Activated naive CD4-positive, alpha-beta T cell treated with anti-CD3 and anti-CD28 coated beads, Interleukin-2, amount 50 U/mL, for 72 hours (primary cell): ENCODE results near the gene NAT9. TPM values are rescaled to one million over a fixed set of nuclear protein-coding genes. Genes with fewer than 3 reads are reported as not detected.
A peak's percentile ranks its signal among the peaks of the same experiment; 100 is the strongest.

Experiments
- ATAC-seq, 2 donors: fragments of 150-1000 bp; cut with Tn5 transposase; 2 replicates each; pipeline ENCODE4 v1.10.0; 2021; ENCODE audit warnings: mild to moderate bottlenecking in 2 of 2, moderate library complexity in 2 of 2
- DNase-seq, 2 donors: peaks; one replicate each; pipeline ENCODE4 v3.0.0; 2021 to 2022; ENCODE audit warnings: low spot score in 2 of 2
- H3K27ac Mint-ChIP-seq, 2 donors: one replicate each; pipeline ENCODE4 v1.8.0; 2022; ENCODE audit warnings: mild to moderate bottlenecking in 2 of 2, mixed read lengths in 2 of 2
- H3K36me3 Mint-ChIP-seq, 2 donors: one replicate each; pipeline ENCODE4 v1.8.0; 2022; ENCODE audit warnings: mixed read lengths in 2 of 2
- H3K9me3 Mint-ChIP-seq, 2 donors: one replicate each; pipeline ENCODE4 v1.8.0; 2022; ENCODE audit warnings: mixed read lengths in 2 of 2
- total RNA-seq, 2 donors: library from RNA; stranded (reverse); gene quantifications; one replicate each; pipeline ENCODE4 v1.2.3, GENCODE V29; 2022

The NAT9 gene
- total RNA-seq, 2 donors from 2014 or later: 38.2 to 57.2 TPM

DNA sequence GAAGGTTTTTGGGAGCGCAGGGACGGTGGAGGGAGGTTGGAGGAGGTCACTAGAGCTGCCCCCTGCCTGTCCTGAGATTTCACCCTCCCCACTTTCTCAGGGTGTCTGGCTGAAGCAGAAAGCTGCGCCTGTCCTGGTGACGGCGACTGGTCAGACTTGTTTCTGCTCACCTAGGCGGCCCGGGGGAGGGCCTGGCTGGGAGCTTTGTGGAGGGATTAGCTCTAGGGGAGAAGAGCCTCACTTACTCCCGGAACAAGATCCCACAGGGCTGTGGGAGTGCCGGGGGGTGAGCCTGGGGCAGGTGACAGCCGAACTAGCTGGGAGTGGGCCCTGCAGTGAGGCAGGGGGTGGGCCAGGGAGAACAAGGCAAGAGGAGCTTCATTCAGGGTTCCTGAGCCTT lies 16.2 kb downstream of the NAT9 start:
- DNase-seq (no peak), ATAC-seq (no peak)
- H3K27ac Mint-ChIP-seq: peak overlapping the region; percentile 85 to 91
- no peaks in the 10 kb centered on the region for H3K36me3 Mint-ChIP-seq
- H3K9me3 Mint-ChIP-seq: no peaks in the 10 kb centered on the region

DNA sequence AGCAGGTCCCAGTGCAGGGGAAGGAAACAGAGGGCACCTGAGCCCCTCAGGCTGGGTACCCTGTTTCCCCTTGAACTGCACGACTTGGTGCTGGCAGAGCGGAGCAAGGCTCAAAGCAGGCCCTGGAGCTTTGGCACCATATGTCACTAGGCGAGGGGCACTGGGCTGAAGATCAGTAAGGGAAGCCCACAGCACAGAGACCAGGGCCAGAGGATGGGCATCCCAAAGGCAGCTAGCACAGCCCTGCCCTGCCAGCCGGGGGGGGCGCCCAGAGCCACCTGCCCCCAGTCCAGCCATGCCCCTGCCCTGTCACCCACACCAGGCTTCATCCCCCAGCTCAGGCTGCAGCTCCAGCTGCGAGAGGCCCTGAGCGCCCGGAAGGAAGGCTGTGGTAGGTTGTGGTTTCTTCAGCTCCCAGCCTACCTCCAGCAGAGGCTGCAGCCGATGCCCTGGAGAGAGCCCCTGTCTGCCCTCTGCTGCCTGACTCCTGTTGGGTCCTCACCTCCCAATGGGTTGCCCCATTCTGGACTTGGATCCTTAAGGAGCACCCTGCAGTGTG lies 16.8 kb downstream of the NAT9 start:
- H3K27ac Mint-ChIP-seq: peak overlapping the region; percentile 85 to 91
- H3K36me3 Mint-ChIP-seq: no peaks in the 10 kb centered on the region
- DNase-seq (peak in 1 of 2 donors; percentile 64), ATAC-seq (peak; percentile 82 to 83)
- H3K9me3 Mint-ChIP-seq: no peaks in the 10 kb centered on the region

DNA sequence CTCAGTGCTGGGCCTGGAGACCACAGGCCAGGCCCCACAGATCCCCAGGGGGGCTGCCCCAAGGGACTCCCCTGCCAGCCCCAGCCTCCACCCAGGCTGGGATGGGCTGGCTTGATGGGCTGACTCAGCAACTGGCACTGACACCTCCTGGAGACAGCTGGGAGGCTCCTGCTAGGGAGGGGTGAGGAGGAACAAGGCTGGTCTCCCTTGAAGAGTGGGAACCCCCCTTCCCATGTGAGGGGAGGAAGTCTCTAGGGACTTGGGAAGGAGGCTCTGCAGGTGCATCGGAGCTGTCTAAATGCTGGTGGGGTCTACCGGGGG lies 17.3 kb downstream of the NAT9 start:
- no peaks in the 10 kb centered on the region for H3K9me3 Mint-ChIP-seq

DNA sequence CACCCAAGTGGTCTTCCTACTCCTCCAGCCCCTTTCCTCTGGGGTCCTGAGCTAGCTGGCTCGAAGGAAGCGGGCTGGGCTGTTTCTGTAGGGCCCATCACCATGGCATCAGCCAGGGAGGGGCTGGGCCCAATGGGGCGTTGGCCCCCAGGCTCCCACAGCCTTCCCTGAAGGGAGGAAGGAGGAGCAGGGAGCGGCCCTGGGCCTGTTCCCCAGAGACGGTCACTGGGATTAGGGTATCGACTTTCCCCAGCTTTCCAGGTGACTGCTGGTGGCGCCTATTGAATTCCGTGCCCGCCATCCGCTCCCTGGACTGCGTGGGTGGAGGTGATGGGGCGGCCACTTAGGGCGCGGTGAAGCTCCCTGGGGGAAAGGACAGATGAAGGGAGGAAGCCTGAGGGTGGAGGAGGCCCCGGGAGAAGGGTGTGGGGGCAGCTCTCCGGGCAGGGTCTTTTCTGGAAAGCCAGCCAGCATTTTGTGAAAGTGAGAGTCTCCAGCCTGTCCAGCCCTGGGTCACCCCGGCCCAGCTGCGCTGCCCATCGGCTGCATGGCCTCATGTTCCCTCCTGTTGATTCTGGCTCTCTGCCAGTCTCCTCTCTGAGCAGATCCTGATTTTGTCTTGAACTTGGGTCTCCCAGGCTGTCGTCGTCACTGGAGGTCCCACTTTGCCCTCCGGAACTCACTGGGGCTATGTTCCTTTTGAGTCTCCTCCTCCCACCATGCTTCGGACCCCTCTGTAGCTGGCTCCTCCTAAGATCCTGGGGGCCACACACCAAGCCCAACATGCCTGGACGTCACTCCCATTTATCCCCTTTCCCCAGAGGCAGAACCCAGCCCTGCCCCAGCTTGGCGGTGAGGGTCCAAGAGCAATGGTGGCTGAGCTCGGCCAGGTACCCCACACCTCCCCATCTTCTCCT lies 18.0 kb downstream of the NAT9 start:
- Mint-ChIP-seq H3K27ac (peak overlapping the region; percentile 69 to 85), H3K9me3 (no peaks in the 10 kb centered on the region), H3K36me3 (peaks cover under 1% of the 10 kb centered on the region in 2 donors)
- ATAC-seq: no peak
- DNase-seq: no peak

More for the DNA sequence above, 17.3 kb downstream of the NAT9 start:
- no peaks in the 10 kb centered on the region for H3K36me3 Mint-ChIP-seq
- H3K27ac Mint-ChIP-seq: peak overlapping the region; percentile 69 to 85
- no peak for DNase-seq
- ATAC-seq: peak; percentile 49 to 64

- no peak for ATAC-seq
- no peak for DNase-seq
- H3K9me3 Mint-ChIP-seq: no peaks in the 10 kb centered on the region
- peaks cover 7% of the 10 kb centered on the region in 2 donors for H3K36me3 Mint-ChIP-seq
- H3K27ac Mint-ChIP-seq: peak overlapping the region; percentile 19 to 85
Measured at GRCh38 chr17:74757502-74757901, 18.6 kb downstream of the NAT9 start.

GRCh38 chr17:74756891-74757290 lies 19.3 kb downstream of the NAT9 start:
- no peaks in the 10 kb centered on the region for H3K9me3 Mint-ChIP-seq
- peaks cover 9 to 10% of the 10 kb centered on the region in 2 donors for H3K36me3 Mint-ChIP-seq
- DNase-seq: no peak
- no peak for ATAC-seq
- peak overlapping the region; percentile 65 to 85 for H3K27ac Mint-ChIP-seq

GRCh38 chr17:74755533-74755932 lies 20.6 kb downstream of the NAT9 start:
- Mint-ChIP-seq H3K9me3 (no peaks in the 10 kb centered on the region), H3K27ac (peak overlapping the region in 1 of 2 donors; percentile 14), H3K36me3 (peaks cover 17 to 19% of the 10 kb centered on the region in 2 donors)
- ATAC-seq: no peak
- DNase-seq: no peak

DNA sequence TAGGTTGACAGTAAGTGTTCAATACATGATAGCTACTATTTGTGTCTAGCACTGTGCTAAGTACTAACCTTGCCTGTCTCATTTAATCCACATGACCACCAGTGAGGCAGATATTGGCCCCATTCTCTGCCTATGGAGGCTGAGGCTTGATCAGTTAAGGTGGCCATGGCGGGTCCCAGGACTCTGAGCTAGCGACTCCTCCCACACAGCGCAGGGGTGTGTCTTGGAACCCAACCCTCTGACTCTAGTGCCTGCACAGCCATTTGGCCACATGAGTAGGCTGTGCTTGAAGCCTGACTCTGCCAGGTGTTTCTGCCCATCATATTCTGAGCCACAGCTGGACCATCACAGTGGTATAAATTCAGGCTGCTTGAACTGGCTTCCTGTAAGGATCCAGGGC lies 21.3 kb downstream of the NAT9 start:
- no peak overlapping the region for H3K27ac Mint-ChIP-seq
- peaks cover 23 to 26% of the 10 kb centered on the region in 2 donors for H3K36me3 Mint-ChIP-seq
- DNase-seq: no peak
- no peaks in the 10 kb centered on the region for H3K9me3 Mint-ChIP-seq
- ATAC-seq: no peak

DNA sequence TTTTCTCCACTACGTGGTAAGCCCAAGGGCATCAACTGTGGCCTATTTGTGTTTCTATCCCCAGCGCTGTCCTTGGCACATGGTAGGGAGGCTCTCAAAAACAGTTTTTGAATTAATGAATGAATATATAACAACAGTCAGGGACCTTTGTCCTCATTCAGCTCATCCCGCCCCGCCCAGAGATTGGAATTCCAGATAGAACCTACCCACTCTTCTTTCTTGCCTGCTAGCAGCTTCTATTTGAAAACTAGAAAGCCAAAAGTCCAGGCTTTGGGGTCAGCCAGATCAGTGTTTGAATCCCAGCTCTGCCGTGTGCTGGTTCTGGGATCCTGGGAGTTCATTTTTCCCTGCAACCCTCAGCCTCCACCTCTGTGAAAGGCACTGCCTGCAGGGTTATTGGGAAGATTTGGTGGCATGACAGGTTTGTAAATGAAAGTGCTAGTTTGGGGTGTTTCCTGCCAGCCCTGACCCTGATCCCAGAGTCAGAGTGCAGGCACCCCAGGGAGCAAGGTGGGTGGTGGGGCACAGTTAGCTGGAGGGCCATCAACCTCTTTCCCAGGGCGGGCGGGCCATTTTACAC lies 23.2 kb downstream of the NAT9 start:
- Mint-ChIP-seq H3K9me3 (no peaks in the 10 kb centered on the region), H3K27ac (peak overlapping the region; percentile 83 to 89), H3K36me3 (peaks cover 29 to 32% of the 10 kb centered on the region in 2 donors)
- ATAC-seq: no peak
- DNase-seq: no peak

GRCh38 chr17:74752415-74752814 lies 23.7 kb downstream of the NAT9 start:
- no peaks in the 10 kb centered on the region for H3K9me3 Mint-ChIP-seq

GRCh38 chr17:74750327-74751069 lies 25.6 kb downstream of the NAT9 start:
- Mint-ChIP-seq H3K9me3 (no peaks in the 10 kb centered on the region), H3K36me3 (peaks cover 29 to 32% of the 10 kb centered on the region in 2 donors), H3K27ac (peak overlapping the region; percentile 83 to 99)
- no peak for ATAC-seq
- no peak for DNase-seq

More at GRCh38 chr17:74752415-74752814, 23.7 kb downstream of the NAT9 start:
- H3K27ac Mint-ChIP-seq: peak overlapping the region; percentile 83 to 89
- no peak for ATAC-seq
- peaks cover 29 to 32% of the 10 kb centered on the region in 2 donors for H3K36me3 Mint-ChIP-seq
- DNase-seq: no peak

DNA sequence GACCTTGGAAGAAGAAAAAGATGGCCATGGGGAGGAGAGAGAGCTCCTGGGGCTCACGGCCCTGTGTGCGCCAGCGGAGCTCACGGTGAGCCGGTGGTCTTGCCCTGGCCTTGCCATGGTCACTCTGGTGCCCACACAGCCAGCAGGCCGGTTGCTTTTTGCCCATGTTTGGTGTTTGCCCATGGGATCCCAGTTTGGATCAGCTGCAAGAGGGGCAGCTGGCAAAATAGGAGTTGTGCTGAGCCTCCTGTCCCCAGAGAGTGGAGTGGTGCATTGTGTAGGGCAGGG lies 26.2 kb downstream of the NAT9 start:
- peaks cover 29 to 32% of the 10 kb centered on the region in 2 donors for H3K36me3 Mint-ChIP-seq
- ATAC-seq (no peak), DNase-seq (no peak)
- H3K9me3 Mint-ChIP-seq: no peaks in the 10 kb centered on the region
- peak overlapping the region; percentile 83 to 99 for H3K27ac Mint-ChIP-seq

- peaks cover 29 to 32% of the 10 kb centered on the region in 2 donors for H3K36me3 Mint-ChIP-seq
- peak; percentile 2 to 15 for ATAC-seq
- DNase-seq: peak in 1 of 2 donors; percentile 69
- H3K9me3 Mint-ChIP-seq: no peaks in the 10 kb centered on the region
- peak overlapping the region; percentile 83 to 99 for H3K27ac Mint-ChIP-seq
Measured at GRCh38 chr17:74749279-74750038, 26.7 kb downstream of the NAT9 start.

GRCh38 chr17:74748529-74749278 lies 27.4 kb downstream of the NAT9 start, which contains the start of gene NHERF1:
Gene NHERF1 (plus strand): TSS chr17:74748628. CDS start chr17:74748847, 219 bp downstream.
- H3K9me3 Mint-ChIP-seq: peaks cover 0 to 3% of the 10 kb centered on the region in 2 donors
- peak; percentile 88 to 92 for ATAC-seq
- peaks cover 29 to 35% of the 10 kb centered on the region in 2 donors for H3K36me3 Mint-ChIP-seq

DNA sequence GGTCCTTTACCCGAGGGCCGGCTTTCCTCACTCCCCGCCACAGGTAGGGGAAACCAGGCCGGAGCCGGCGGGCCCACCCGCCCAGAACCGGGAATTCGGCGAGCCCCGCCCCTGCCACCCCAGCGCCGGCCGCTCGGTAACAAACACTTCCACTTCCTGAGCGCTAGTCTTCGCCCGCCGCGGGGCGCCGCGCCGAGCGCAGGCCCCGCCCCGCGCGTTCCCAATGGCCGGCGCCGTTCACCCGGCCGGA lies 27.9 kb downstream of the NAT9 start:
- peak overlapping the region in 1 of 2 donors; percentile 83 for H3K27ac Mint-ChIP-seq

More at GRCh38 chr17:74748529-74749278, 27.4 kb downstream of the NAT9 start, which contains the start of gene NHERF1:
- peak within 1 kb of the TSS; percentile 83 to 99 for H3K27ac Mint-ChIP-seq
- DNase-seq: peak; percentile 69 to 98

More for the DNA sequence above, 27.9 kb downstream of the NAT9 start:
- DNase-seq: peak in 1 of 2 donors; percentile 97
- Mint-ChIP-seq H3K9me3 (peaks cover 0 to 8% of the 10 kb centered on the region in 2 donors), H3K36me3 (peaks cover 29 to 37% of the 10 kb centered on the region in 2 donors)
- no peak for ATAC-seq
